HCT116 (cell line): ENCODE results near the gene DMWD. TPM values are rescaled to one million over a fixed set of nuclear protein-coding genes. Genes with fewer than 3 reads are reported as not detected.

Source experiments
- ATAC-seq: fragments of 200-7000 bp; cut with Tn5 transposase; 2 replicates; pipeline ENCODE4 v1.9.1; 2020; ENCODE audit warnings: mild to moderate bottlenecking, moderate library complexity
- BruUV-seq: library from RNA; stranded (reverse); fragments of 400-500 nt; replicated peaks from 2 replicates; lab custom pipeline; 2021; lab: Mats Ljungman, UMichigan
- CTCF ChIA-PET: fragments of 300-600 bp; sonication (Branson Sonifier 250); formaldehyde crosslinking; loops from one replicate; lab custom pipeline; 2021; ENCODE audit warnings: antibody characterized with exemption; lab: Charles Lee
- POLR2A ChIA-PET: fragments of 300-600, 350-600 bp; sonication (Branson Sonifier 250); formaldehyde crosslinking; loops from one replicate; lab custom pipeline; 2021; ENCODE audit warnings: antibody characterized with exemption; lab: Charles Lee
- RAD21 ChIA-PET, 2 experiments: fragments of 300-600 bp; sonication (Branson Sonifier 250); formaldehyde crosslinking; loops; one replicate each; lab custom pipeline; 2023; ENCODE audit warnings: low total read pairs in 2 of 2; ENCODE audit not compliant: uncharacterized antibody in 2 of 2, unreplicated experiment in 2 of 2, low non-redundant PET in 1 of 2; lab: Charles Lee
- DNase-seq: peaks from one replicate; pipeline ENCODE4 v3.0.0-alpha.2; 2010; ENCODE audit warnings: low read depth, low spot score
- H2AFZ ChIP-seq: fragments of 200-600 bp; shearing (Covaris generic), sonication (generic); 2 replicates; pipeline ENCODE4 v1.6.1; 2017; ENCODE audit warnings: low read depth, mixed run types, mixed read lengths, antibody characterized with exemption, low read length; ENCODE audit not compliant: poor library complexity, severe bottlenecking
- H3K27ac ChIP-seq: 2 replicates; pipeline ENCODE4 v1.5.1; 2012; ENCODE audit warnings: low read depth, low read length
- H3K27me3 ChIP-seq: fragments of 200-600 bp; sonication (generic); 2 replicates; pipeline ENCODE4 v1.6.1; 2016; ENCODE audit warnings: mixed run types, low read length, mixed read lengths; ENCODE audit not compliant: insufficient read depth
- H3K36me3 ChIP-seq, 2 experiments: fragments of 200-500 bp in 1 of 2; fragments of 200-600 bp in 1 of 2; sonication (Bioruptor generic) in 1 of 2; sonication (generic) in 1 of 2; 2 replicates each; pipeline versions ENCODE4 v1.5.1 to v1.6.1; 2014 to 2016; ENCODE audit warnings: low read length in 2 of 2, inconsistent platforms in 1 of 2, mixed read lengths in 1 of 2, mixed run types in 1 of 2; ENCODE audit not compliant: insufficient read depth in 2 of 2, control insufficient read depth in 1 of 2
- H3K4me1 ChIP-seq, 2 experiments: fragments of 200-600 bp in 1 of 2; sonication (generic) in 1 of 2; 2 replicates each; pipeline versions ENCODE4 v1.5.1 to v1.6.1; 2012 to 2017; ENCODE audit warnings: low read length in 2 of 2, inconsistent platforms in 1 of 2, mild to moderate bottlenecking in 1 of 2, mixed read lengths in 1 of 2, mixed run types in 1 of 2, moderate library complexity in 1 of 2; ENCODE audit not compliant: insufficient read depth in 2 of 2, control insufficient read depth in 1 of 2
- H3K4me2 ChIP-seq: fragments of 200-600 bp; sonication (generic); 2 replicates; pipeline ENCODE4 v1.6.1; 2017; ENCODE audit warnings: mixed run types, low read length, mixed read lengths
- H3K4me3 ChIP-seq, 2 experiments: fragments of 200-600 bp in 1 of 2; sonication (generic) in 1 of 2; replicated peaks in 1 of 2; 2 replicates each; pipeline ENCODE4 v1.5.1; 2011 to 2016; ENCODE audit warnings: low read length in 2 of 2, control low read depth in 1 of 2, low read depth in 1 of 2, mild to moderate bottlenecking in 1 of 2, mixed read lengths in 1 of 2, mixed run types in 1 of 2
- H3K79me2 ChIP-seq: fragments of 200-600 bp; sonication (generic); 2 replicates; pipeline ENCODE4 v1.6.1; 2017; ENCODE audit warnings: mild to moderate bottlenecking, mixed run types, low read length, moderate library complexity, mixed read lengths; ENCODE audit not compliant: insufficient read depth
- H3K9ac ChIP-seq: fragments of 200-600 bp; sonication (generic); 2 replicates; pipeline ENCODE4 v1.6.1; 2016; ENCODE audit warnings: low read length, mixed read lengths
- H3K9me2 ChIP-seq: fragments of 200-600 bp; sonication (generic), shearing (Covaris generic); 2 replicates; pipeline ENCODE4 v1.6.1; 2017; ENCODE audit warnings: mixed run types, mild to moderate bottlenecking, moderate library complexity; ENCODE audit not compliant: insufficient read depth
- H3K9me3 ChIP-seq, 2 experiments: fragments of 200-500 bp in 1 of 2; fragments of 200-600 bp in 1 of 2; sonication (Bioruptor generic) in 1 of 2; sonication (generic) in 1 of 2; 2 replicates each; pipeline ENCODE4 v1.6.1; 2014 to 2017; ENCODE audit warnings: low read length in 2 of 2, mixed read lengths in 2 of 2, inconsistent platforms in 1 of 2, low read depth in 1 of 2, mild to moderate bottlenecking in 1 of 2, mixed run types in 1 of 2, moderate library complexity in 1 of 2; ENCODE audit not compliant: control insufficient read depth in 1 of 2, insufficient read depth in 1 of 2
- H4K20me1 ChIP-seq: fragments of 200-600 bp; sonication (generic), shearing (Covaris generic); 2 replicates; pipeline ENCODE4 v1.6.1; 2017; ENCODE audit warnings: mixed run types, mild to moderate bottlenecking, moderate library complexity; ENCODE audit not compliant: insufficient read depth
- EGR1 ChIP-seq: IDR thresholded peaks from 2 replicates; pipeline ENCODE4 v1.6.1; 2012; ENCODE audit warnings: low read depth
- SP1 ChIP-seq: IDR thresholded peaks from 2 replicates; pipeline ENCODE4 v1.6.1; 2012; ENCODE audit warnings: low read depth
- TCF7L2 ChIP-seq: IDR thresholded peaks from 2 replicates; pipeline ENCODE4 v1.7.0; 2011; ENCODE audit warnings: borderline replicate concordance, inconsistent platforms; ENCODE audit not compliant: insufficient read depth, insufficient read length; ENCODE audit errors: extremely low read depth
- intact Hi-C: fragments of 100-400 bp; cut with micrococcal nuclease; formaldehyde crosslinking; loops from 2 replicates; pipeline ENCODE4 v1.10.0; 2022
- total RNA-seq: library from RNA; stranded (reverse); gene quantifications from one replicate; pipeline ENCODE4 v1.2.1, GENCODE V29; 2021; ENCODE audit not compliant: unreplicated experiment
- TF ChIP-seq, protein P1 (sequence below): IDR thresholded peaks from 2 replicates; pipeline ENCODE4 v1.6.1; 2012
- TF ChIP-seq, protein P2 (sequence below), 3 experiments: fragments of 200-600 bp in 1 of 3; sonication (generic) in 1 of 3; IDR thresholded peaks in 2 of 3; conservative IDR thresholded peaks in 1 of 3; 2 replicates each; pipeline ENCODE4 v1.5.1; 2012 to 2017; ENCODE audit warnings: low read depth in 2 of 3, low read length in 2 of 3, antibody characterized with exemption in 1 of 3, borderline replicate concordance in 1 of 3, control low read depth in 1 of 3, mild to moderate bottlenecking in 1 of 3, mixed read lengths in 1 of 3, mixed run types in 1 of 3, moderate library complexity in 1 of 3; ENCODE audit not compliant: insufficient read depth in 1 of 3

DMWD gene
- total RNA-seq, 1 experiment from 2014 or later, result 56.8 TPM

DNA sequence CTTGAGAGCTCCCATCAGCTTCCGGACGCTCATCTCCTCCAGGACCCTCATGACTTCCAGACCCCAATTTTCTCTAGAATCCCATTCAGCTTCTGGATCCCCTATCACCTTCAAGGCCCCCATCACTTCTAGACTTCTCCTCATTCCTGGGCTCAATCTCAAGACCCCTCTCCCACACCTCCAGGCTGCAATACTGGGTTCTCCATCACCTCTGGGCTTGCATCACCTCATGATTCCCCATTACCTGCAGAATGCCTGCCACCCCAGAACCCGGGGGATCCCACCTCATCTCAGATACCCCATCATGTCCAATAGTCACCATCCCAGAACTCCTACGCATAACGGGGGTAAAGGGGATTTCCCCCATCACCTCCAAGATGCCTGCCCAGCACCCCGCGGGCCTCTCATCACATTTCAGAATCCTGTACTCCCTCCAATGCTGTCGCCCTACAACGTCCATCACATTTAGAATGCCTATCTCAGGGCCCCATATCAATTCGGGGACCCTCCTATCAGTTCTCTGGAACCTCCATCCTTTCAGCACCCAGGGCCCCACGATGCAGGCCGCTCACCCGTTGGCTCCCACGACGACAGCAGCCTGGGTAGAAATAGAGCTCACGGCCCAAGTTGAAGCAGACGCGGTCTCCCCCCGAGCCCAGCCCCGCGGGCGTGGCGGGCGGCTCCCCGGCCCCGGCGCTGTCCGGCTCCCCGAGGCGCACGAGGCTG, 738 bp downstream of the DMWD start:
- CTCF ChIA-PET, result interaction anchor here (1.4 kb wide), 1 partner anchor 22 kb away, joined by 17 read pairs; the partner anchor contains the start of gene SIX5

More for the DNA sequence above, 738 bp downstream of the DMWD start:
- Histone ChIP-seq H3K9me3 (no peaks in the 10 kb centered on the region), H2AFZ (no peak overlapping the region), H3K9ac (peak overlapping the region; percentile 92), H3K79me2 (peaks cover 19% of the 10 kb centered on the region), H3K4me2 (peak overlapping the region; percentile 100), H3K9me2 (no peaks in the 10 kb centered on the region), H3K36me3 (peaks cover 10 to 13% of the 10 kb centered on the region in 2 experiments; a peak in 3 of 4 replicates), H3K27me3 (no peaks in the 10 kb centered on the region), H3K4me1 (peaks cover 12 to 20% of the 10 kb centered on the region in 2 experiments; a peak in 3 of 4 replicates), H3K4me3 (peak overlapping the region; percentile 92 to 99), H4K20me1 (no peaks in the 10 kb centered on the region), H3K27ac (peak overlapping the region; percentile 84)
- POLR2A ChIA-PET, result no interaction called here
- ATAC-seq (no peak), DNase-seq (no peak)
- RAD21 ChIA-PET, result no interaction called here
- intact Hi-C loops, result no loop called here
- TF ChIP-seq, protein P1, sequence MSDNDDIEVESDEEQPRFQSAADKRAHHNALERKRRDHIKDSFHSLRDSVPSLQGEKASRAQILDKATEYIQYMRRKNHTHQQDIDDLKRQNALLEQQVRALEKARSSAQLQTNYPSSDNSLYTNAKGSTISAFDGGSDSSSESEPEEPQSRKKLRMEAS, result no peak
- no peak for TF ChIP-seq EGR1
- TF ChIP-seq TCF7L2, result no peak
- TF ChIP-seq, protein P2, sequence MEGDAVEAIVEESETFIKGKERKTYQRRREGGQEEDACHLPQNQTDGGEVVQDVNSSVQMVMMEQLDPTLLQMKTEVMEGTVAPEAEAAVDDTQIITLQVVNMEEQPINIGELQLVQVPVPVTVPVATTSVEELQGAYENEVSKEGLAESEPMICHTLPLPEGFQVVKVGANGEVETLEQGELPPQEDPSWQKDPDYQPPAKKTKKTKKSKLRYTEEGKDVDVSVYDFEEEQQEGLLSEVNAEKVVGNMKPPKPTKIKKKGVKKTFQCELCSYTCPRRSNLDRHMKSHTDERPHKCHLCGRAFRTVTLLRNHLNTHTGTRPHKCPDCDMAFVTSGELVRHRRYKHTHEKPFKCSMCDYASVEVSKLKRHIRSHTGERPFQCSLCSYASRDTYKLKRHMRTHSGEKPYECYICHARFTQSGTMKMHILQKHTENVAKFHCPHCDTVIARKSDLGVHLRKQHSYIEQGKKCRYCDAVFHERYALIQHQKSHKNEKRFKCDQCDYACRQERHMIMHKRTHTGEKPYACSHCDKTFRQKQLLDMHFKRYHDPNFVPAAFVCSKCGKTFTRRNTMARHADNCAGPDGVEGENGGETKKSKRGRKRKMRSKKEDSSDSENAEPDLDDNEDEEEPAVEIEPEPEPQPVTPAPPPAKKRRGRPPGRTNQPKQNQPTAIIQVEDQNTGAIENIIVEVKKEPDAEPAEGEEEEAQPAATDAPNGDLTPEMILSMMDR (IDR thresholded peaks at IDR 0.05 in 2 of 3, conservative IDR thresholded peaks at IDR 0.05 in 1 of 3; ENCODE audit: borderline replicate concordance in 1 of 3, insufficient read depth in 1 of 3, low read depth in 2 of 3, low read length in 2 of 3), result no peak
- TF ChIP-seq SP1, result no peak
- BruUV-seq, result TSS peak; percentile 54
